CD4-positive, alpha-beta T cell treated with Interleukin-1 beta for 1 hour (primary cell): ENCODE data around the gene AKAP8L.
A peak's percentile ranks its signal among the peaks of the same experiment; 100 is the strongest.
"Not testable (repeated sequence)": the region's sequence is repeated elsewhere in the genome, so short reads cannot be mapped to it uniquely, and the experiment has no call there.

ENCODE experiments used
- DNase-seq, 2 donors: peaks; one replicate each; pipeline ENCODE4 v3.0.0-alpha.2; 2020 to 2022

The AKAP8L gene

GRCh38 chr19:15378534-15379082 lies 40.2 kb downstream of the AKAP8L start:
- DNase-seq: peak; percentile 47 to 52

- no peak for DNase-seq
Measured at GRCh38 chr19:15374796-15375440, 43.9 kb downstream of the AKAP8L start.

GRCh38 chr19:15374105-15374651 lies 44.6 kb downstream of the AKAP8L start:
- no peak for DNase-seq

- no peak for DNase-seq
Measured at GRCh38 chr19:15373644-15374043, 45.1 kb downstream of the AKAP8L start.

- no peak for DNase-seq
Measured at GRCh38 chr19:15372891-15373301, 45.9 kb downstream of the AKAP8L start.

GRCh38 chr19:15372470-15372869 lies 46.3 kb downstream of the AKAP8L start:
- no peak for DNase-seq

GRCh38 chr19:15371786-15372380 lies 46.9 kb downstream of the AKAP8L start:
- DNase-seq: no peak

GRCh38 chr19:15371119-15371518 lies 47.7 kb downstream of the AKAP8L start:
- no peak for DNase-seq

GRCh38 chr19:15369594-15369891 lies 49.2 kb downstream of the AKAP8L start:
- DNase-seq: no peak

GRCh38 chr19:15368798-15369593 lies 49.8 kb downstream of the AKAP8L start:
- DNase-seq: no peak

GRCh38 chr19:15368051-15368632 lies 50.6 kb downstream of the AKAP8L start:
- DNase-seq: no peak

GRCh38 chr19:15367439-15367838 lies 51.3 kb downstream of the AKAP8L start:
- DNase-seq: no peak

GRCh38 chr19:15365264-15365663 lies 53.5 kb downstream of the AKAP8L start:
- no peak for DNase-seq

- not testable (repeated sequence) for DNase-seq
Measured at GRCh38 chr19:15363791-15364190, 55.0 kb downstream of the AKAP8L start.

- DNase-seq: not testable (repeated sequence)
Measured at GRCh38 chr19:15363048-15363447, 55.7 kb downstream of the AKAP8L start.

- not testable (repeated sequence) for DNase-seq
Measured at GRCh38 chr19:15360015-15360414, 58.8 kb downstream of the AKAP8L start.

GRCh38 chr19:15358918-15359317 lies 59.9 kb downstream of the AKAP8L start:
- DNase-seq: no peak

GRCh38 chr19:15357906-15358305 lies 60.9 kb downstream of the AKAP8L start:
- no peak for DNase-seq

GRCh38 chr19:15354566-15355296 lies 64.1 kb downstream of the AKAP8L start:
- DNase-seq: no peak

- DNase-seq: no peak
Measured at GRCh38 chr19:15353908-15354307, 64.9 kb downstream of the AKAP8L start.

GRCh38 chr19:15352535-15352934 lies 66.3 kb downstream of the AKAP8L start:
- not testable (repeated sequence) for DNase-seq

- not testable (repeated sequence) for DNase-seq
Measured at GRCh38 chr19:15341328-15341727, 77.5 kb downstream of the AKAP8L start.
